ENCODE measurements around the gene ZNF585A. TPM values are rescaled to one million over a fixed set of nuclear protein-coding genes. Genes with fewer than 3 reads are reported as not detected.

Gene ZNF585A
- 1 to 10 TPM; 7.0 to 9.6 TPM for total RNA-seq

DNA sequence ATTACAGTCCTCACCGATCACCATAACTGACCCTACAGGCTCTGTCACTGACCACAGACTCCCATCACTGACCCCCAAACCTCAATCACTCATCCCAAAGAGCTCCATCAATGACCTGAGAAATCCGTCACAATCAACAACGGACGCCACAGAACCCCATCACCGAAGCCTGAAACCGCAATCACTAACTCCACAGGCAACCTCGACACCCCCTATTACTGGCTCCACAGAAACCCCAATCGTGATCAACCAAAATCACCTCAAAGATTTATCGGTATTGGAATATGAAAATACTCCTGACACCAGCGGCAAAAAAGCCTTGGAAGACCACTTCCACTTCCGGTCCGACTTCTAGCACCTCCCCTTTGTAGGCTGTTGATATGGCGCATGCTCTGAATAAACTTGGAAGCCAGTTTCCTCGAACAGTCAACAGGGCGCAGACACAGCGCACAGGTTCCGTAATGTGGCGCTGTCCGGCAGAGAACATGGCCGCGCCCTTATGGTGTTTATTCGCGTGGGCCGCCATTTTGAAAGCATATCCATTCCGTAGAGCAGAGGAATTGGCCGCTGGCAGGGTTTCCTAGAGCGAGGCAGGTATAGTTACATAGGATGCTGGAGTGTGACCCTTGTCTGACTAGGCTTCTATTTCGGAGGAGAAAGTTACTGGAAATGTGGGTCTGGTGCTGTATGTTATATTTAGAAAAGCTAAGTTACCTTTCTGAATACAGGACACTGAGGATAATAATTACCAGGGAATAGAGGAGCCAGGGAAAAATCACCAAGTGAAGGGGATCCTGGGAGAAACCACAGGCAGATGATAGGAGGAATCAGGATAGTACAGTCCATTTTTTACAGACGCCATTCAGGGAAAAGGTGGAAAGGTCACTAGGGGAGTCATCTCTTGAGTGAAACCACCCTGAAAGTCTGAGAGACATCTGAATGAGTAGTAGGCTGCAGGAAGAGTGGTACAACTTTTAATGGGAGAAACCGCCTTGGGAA, at the start of gene ZNF585A:
Gene ZNF585A (minus strand): TSS at position 328 of the 999 bp plus-strand sequence. CDS start 2,785 bp downstream, outside the sequence.
- DNase-seq (ENCODE audit: low spot score): peak; percentile 94
- peak within 1 kb of the TSS; percentile 67 to 84 for H3K4me3 ChIP-seq
- H3K27me3 ChIP-seq: no peaks in the 10 kb centered on the region
- peaks cover 24% of the 10 kb centered on the region for H3K36me3 ChIP-seq
- H3K4me1 ChIP-seq: peaks cover 0 to 8% of the 10 kb centered on the region in 2 donors
- peak within 1 kb of the TSS; percentile 72 to 83 for H3K27ac ChIP-seq
- peaks cover 0 to 4% of the 10 kb centered on the region in 2 donors for H3K9me3 ChIP-seq
- TF ChIP-seq, protein P1, sequence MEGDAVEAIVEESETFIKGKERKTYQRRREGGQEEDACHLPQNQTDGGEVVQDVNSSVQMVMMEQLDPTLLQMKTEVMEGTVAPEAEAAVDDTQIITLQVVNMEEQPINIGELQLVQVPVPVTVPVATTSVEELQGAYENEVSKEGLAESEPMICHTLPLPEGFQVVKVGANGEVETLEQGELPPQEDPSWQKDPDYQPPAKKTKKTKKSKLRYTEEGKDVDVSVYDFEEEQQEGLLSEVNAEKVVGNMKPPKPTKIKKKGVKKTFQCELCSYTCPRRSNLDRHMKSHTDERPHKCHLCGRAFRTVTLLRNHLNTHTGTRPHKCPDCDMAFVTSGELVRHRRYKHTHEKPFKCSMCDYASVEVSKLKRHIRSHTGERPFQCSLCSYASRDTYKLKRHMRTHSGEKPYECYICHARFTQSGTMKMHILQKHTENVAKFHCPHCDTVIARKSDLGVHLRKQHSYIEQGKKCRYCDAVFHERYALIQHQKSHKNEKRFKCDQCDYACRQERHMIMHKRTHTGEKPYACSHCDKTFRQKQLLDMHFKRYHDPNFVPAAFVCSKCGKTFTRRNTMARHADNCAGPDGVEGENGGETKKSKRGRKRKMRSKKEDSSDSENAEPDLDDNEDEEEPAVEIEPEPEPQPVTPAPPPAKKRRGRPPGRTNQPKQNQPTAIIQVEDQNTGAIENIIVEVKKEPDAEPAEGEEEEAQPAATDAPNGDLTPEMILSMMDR (IDR thresholded peaks at IDR 0.05): peak in 1 of 2 donors; percentile 53

DNA sequence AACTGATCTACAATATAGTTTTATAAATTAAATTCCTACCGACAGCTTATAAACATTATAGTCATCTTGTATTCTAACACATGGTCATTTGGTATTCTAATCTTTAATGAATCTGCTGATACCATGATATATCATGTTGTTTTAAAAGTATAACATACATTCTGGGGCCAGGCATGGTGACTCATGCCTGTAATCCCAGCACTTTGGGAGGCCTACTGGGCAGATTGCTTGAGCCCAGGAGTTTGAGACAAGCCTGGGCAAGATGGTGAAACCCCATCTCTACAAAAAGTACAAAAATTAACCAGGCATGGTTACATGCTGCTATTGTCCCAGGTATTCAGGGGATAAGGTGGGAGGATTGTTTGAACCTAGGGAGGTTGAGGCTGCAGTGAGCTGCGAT, 48.6 kb upstream of the ZNF585A start:
- Histone ChIP-seq H3K4me1 (peaks cover 0 to 17% of the 10 kb centered on the region in 2 donors), H3K27ac (no peak overlapping the region), H3K36me3 (peaks cover 22% of the 10 kb centered on the region), H3K27me3 (no peaks in the 10 kb centered on the region), H3K9me3 (peaks cover 0 to 4% of the 10 kb centered on the region in 2 donors), H3K4me3 (no peak overlapping the region)
- TF ChIP-seq, protein P1 (IDR thresholded peaks at IDR 0.05): no peak
- DNase-seq (ENCODE audit: low spot score): no peak

- Histone ChIP-seq H3K9me3 (peaks cover 0 to 4% of the 10 kb centered on the region in 2 donors), H3K27ac (no peak overlapping the region), H3K4me1 (peaks cover 0 to 17% of the 10 kb centered on the region in 2 donors), H3K27me3 (no peaks in the 10 kb centered on the region), H3K4me3 (no peak overlapping the region), H3K36me3 (peaks cover 14% of the 10 kb centered on the region)
- TF ChIP-seq, protein P1 (IDR thresholded peaks at IDR 0.05): no peak
- DNase-seq (ENCODE audit: low spot score): no peak
Observed at GRCh38 chr19:37220383-37220782, 47.9 kb upstream of the ZNF585A start.

- H3K4me1 ChIP-seq: peaks cover 0 to 17% of the 10 kb centered on the region in 2 donors
- H3K9me3 ChIP-seq: peaks cover 0 to under 1% of the 10 kb centered on the region in 2 donors
- TF ChIP-seq, protein P1 (IDR thresholded peaks at IDR 0.05): no peak
- peaks cover 7% of the 10 kb centered on the region for H3K36me3 ChIP-seq
- H3K27ac ChIP-seq: peak overlapping the region; percentile 90 to 96
- H3K27me3 ChIP-seq: no peaks in the 10 kb centered on the region
- DNase-seq (ENCODE audit: low spot score): no peak
- peak overlapping the region; percentile 80 to 85 for H3K4me3 ChIP-seq
Observed at GRCh38 chr19:37218592-37218935, 46.1 kb upstream of the ZNF585A start.

DNA sequence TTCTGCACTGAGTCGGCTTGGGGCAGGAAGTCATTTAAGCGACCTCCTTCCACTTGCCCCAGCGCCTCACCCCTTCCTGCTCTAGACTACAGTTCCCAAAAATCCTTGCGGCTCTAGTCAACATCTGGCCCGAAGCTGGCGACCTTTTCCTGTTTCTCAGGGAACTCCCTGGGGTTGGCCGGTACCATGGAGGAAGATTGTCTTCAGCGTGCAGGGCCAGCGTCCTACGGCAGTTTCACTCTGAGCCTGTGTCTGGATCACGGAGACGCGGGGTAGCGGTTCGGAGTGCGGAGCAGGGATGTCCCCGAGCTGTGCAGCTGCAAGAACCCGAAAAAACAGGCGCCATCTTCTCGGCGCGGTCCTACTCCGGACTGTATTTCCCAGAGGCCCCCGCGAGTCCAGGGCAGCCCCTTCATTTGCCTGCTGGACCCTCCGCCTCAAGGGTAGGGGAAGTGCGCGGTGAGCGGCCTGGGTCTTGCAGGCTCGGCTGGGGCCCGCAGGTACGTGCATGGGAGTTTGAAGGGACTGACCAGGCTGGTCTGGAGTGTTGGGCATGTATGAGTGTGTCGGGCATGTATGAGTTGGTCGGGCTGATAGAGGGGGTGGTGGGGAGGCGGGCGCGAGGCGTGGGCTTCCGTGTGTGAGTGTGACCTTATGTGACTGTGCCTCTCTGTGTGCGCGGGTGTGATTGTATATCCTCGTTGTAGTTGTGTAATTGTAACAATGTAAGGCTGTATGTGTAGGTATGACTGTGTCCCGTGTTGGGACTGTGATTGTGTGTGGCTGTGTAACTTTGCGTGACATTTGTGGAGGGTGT, 45.5 kb upstream of the ZNF585A start, which contains the start of gene ZNF383:
Gene ZNF383 (plus strand): TSS at position 440 of the 817 bp plus-strand sequence. CDS start 12,240 bp downstream, outside the sequence.
- Histone ChIP-seq H3K9me3 (no peaks in the 10 kb centered on the region), H3K27ac (peak within 1 kb of the TSS; percentile 90 to 96), H3K4me1 (peaks cover 0 to 17% of the 10 kb centered on the region in 2 donors), H3K36me3 (peaks cover 7% of the 10 kb centered on the region), H3K4me3 (peak within 1 kb of the TSS; percentile 80 to 85), H3K27me3 (no peaks in the 10 kb centered on the region)
- TF ChIP-seq, protein P1 (IDR thresholded peaks at IDR 0.05): no peak
- peak; percentile 86 for DNase-seq (ENCODE audit: low spot score)

Measured in right atrium auricular region (tissue), 2 donors.